HG03469 (cell line): ENCODE measurements around the gene DUSP28.

Source experiments
- ATAC-seq: cut with Tn5 transposase; IDR thresholded peaks from one replicate; pipeline ENCODE4 v1.9.1; 2021; ENCODE audit warnings: mild to moderate bottlenecking, moderate library complexity, moderate number of reproducible peaks; ENCODE audit not compliant: unreplicated experiment

The DUSP28 gene

GRCh38 chr2:240585681-240586197 is 25.6 kb downstream of the DUSP28 start:
- ATAC-seq = no peak

- ATAC-seq = peak; percentile 47
Observed at GRCh38 chr2:240586198-240586918, 26.2 kb downstream of the DUSP28 start, which contains the start of gene CAPN10. TSS of gene CAPN10 (plus strand) at chr2:240586734. CDS start at chr2:240586912, 178 bp downstream.

- ATAC-seq = no peak
Observed at GRCh38 chr2:240586919-240587800, 27.0 kb downstream of the DUSP28 start.

- ATAC-seq = no peak
Observed at GRCh38 chr2:240588006-240588655, 28.0 kb downstream of the DUSP28 start.

- no peak for ATAC-seq
Observed at GRCh38 chr2:240588669-240589068, 28.5 kb downstream of the DUSP28 start.

GRCh38 chr2:240589375-240589774 is 29.2 kb downstream of the DUSP28 start:
- no peak for ATAC-seq

DNA sequence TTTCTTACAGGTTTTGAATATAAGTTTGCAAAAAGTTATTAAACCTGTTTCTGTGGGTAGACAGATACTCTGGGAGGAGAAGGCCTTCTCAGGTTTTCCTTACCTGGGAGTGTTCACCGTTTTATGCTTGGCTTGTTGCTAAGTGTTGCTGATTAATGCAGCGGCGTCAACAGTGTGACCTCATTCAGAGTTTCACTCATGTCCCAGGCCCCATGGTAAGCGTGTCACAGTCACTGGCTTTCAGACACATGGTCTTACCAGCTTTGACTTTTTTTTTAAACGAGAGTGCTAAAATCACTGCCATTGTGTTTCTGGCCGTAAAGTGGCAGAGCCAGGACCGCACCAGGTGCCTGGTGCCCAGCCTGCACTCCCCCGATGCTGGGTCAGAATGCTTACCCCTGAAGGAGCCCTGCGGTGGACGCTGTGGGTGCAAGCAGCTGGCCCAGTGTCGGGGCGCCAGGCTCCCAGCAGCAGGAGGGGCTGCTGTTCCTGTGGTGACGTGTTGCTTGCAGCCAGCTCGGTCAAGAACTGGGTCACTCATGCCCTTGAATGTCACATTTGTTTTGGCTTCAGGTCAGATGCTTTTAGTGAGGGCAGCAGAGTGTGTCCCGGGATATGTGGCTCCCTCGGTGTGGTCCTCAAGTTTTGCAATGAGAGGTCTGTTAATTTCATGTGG is 29.8 kb downstream of the DUSP28 start:
- no peak for ATAC-seq

- no peak for ATAC-seq
Observed at GRCh38 chr2:240590681-240591111, 30.5 kb downstream of the DUSP28 start.

- no peak for ATAC-seq
Observed at GRCh38 chr2:240591226-240591625, 31.1 kb downstream of the DUSP28 start.

DNA sequence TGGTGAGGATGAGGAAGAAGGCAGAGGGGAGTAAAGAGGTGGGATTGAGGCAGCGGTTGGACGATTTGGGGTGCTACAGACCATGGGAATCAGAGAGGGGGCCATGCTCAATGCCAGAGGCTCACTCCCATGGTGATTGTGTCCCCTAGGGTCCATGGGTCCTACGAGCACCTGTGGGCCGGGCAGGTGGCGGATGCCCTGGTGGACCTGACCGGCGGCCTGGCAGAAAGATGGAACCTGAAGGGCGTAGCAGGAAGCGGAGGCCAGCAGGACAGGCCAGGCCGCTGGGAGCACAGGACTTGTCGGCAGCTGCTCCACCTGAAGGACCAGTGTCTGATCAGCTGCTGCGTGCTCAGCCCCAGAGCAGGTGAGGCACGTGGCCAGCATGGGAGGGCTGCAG is 31.6 kb downstream of the DUSP28 start:
- no peak for ATAC-seq

DNA sequence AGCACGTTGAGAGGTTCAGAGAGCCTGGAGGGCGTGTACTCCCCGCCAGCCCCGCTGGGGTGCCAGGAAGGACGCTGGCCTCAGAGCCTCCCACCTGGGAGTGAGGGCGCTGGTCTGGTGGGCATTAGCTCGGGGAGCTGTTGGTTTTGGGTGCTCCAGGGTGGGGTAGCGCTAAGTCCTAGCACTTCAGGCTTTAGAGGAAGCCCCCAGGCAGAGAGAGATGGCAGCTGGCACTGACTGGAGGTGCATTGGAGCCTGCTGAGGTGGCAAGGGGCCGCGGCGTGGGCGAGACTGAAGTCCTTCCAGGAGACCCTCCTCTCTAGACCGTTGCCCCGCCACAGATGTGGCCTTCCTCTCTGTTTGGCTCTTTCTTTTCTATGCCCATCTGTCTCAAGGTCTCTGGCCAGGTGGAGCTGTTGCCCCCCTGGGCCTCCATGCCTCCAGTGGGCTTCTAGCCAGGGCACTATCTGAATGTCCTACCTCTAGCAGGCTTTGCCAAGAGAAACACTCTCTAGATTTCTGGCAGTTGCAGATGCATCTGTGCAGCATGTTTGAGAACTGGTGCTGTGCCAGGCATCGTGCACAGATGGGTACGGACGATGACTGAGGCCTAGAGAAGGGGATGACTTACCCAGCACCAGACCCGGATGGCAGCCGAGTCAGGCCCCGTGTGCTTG is 33.0 kb downstream of the DUSP28 start:
- no peak for ATAC-seq

DNA sequence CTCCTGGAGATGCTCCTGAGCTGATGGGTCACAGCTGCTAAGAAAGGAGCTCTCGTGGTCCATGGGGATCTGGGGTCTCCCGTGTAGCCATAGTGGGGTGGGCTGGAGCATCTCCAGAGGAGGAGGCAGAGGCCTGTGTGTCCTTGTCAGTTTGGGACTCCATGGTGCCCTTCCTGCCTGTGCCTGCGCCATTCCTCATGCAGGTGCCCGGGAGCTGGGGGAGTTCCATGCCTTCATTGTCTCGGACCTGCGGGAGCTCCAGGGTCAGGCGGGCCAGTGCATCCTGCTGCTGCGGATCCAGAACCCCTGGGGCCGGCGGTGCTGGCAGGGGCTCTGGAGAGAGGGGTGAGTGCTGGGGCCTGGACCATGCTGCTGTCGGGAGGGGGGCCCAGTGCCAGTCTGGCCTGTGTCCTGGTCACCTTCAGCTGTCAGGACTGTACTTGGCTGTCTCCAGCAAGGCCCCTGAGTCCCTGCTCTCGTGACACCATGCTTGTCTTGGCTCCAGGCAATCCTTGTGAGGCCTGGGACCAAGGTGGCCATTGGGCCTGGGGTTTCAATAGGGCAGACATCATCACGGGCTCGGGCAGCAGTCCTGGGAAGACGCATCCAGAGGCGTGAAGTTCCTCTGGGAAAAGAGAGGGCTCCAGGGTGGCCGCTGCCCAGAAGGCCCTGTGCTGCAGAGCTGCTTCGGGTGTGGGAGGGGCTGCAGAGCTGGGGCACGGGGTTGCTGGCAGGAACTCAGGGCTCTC is 33.7 kb downstream of the DUSP28 start:
- ATAC-seq = no peak

GRCh38 chr2:240594511-240595380 is 34.6 kb downstream of the DUSP28 start:
- ATAC-seq = no peak

DNA sequence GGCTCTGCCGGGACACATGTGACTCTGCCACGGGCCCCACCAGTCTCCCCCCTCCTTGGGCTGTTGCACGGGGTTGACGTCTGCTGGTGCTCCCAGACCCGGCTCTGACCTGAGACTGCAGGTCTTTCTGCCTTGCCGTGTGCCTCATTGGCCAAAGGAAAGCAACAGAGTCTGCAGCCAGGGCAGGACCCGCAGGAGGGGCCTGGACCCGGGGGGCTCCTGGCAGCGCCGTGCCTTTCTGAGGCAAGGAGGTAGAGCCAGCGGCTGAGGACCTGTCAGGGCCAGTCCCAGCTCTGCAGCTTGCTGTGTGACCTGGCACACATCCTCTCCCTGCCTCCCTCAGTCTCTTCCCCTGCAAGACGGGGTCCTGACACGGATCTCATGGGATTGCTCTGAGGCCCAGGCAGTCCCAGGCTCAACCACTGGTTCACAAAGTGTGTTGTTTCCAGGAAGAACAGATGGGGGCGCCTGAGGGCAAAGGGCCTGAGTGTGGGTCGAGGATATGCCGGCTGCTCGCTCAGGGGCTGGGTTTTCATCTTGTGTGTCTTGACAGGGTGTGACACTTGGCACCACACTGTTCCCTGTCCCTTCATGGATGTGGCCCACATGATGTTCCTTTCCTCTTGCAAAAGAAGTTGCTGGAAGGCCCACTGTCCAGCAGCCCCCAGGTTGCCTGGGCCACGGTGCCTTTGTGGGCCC is 35.4 kb downstream of the DUSP28 start:
- ATAC-seq = no peak

DNA sequence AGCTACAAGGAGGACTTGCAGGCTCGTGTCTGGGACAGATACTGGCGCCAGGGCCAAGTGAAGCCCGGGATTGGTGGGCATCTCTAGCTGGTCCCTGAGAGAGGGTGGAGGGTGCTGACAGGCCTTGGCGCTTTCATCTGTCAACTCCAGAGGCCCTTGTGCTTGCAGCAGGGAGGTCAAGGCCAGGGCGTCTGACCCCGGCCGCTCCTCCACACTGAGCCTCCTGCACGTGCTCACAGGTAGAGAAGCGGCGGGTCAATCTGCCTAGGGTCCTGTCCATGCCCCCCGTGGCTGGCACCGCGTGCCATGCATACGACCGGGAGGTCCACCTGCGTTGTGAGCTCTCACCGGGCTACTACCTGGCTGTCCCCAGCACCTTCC is 35.9 kb downstream of the DUSP28 start:
- no peak for ATAC-seq

DNA sequence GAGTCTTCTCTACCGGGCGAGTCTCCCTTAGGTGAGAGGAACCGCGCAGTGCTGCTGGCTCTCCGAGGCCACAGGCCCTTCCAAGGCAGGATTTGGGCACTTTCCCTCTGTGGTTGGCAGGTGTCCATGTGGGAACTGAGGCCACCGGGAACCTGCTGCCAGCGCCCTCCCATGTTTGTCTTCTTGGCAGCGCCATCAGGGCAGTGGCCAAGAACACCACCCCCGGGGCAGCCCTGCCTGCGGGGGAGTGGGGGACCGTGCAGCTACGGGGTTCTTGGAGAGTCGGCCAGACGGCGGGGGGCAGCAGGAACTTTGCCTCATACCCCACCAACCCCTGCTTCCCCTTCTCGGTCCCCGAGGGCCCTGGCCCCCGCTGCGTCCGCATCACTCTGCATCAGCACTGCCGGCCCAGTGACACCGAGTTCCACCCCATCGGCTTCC is 36.4 kb downstream of the DUSP28 start:
- ATAC-seq = no peak

DNA sequence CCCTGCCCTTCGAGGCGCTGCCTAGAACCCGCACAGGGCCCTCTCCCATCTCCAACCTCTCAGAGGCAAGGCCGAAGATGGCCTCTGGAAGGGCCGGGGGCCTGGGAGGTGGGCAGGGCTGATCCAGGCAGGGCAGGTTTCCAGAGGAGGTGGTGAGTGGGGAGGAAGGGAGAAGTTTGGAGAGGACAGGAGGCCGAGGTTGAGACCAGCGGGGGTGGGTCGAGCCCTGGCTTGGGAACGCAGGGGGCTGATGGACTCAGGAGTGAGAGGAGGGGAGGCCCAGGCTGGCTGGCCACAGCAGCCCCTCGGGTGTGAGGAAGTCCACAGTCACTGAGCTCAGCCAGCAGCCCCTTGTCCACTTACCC is 36.9 kb downstream of the DUSP28 start:
- no peak for ATAC-seq
